WI38 (cell line): ENCODE results near the gene MIX23.

Source experiments
- H3K4me3 ChIP-seq: 2 replicates; pipeline ENCODE4 v1.5.1; 2011; ENCODE audit warnings: low read depth, mild to moderate bottlenecking, control low read depth, low read length
- CTCF ChIP-seq: IDR thresholded peaks from 2 replicates; pipeline ENCODE4 v1.5.1; 2012; ENCODE audit warnings: low read depth, mild to moderate bottlenecking, control low read depth, low read length

MIX23 gene

GRCh38 chr3:122353893-122354401 is 29.1 kb downstream of the MIX23 start:
- H3K4me3 ChIP-seq, result no peak overlapping the region
- no peak for TF ChIP-seq CTCF

- no peak for TF ChIP-seq CTCF
- no peak overlapping the region for H3K4me3 ChIP-seq
Observed at GRCh38 chr3:122353215-122353614, 29.8 kb downstream of the MIX23 start.

GRCh38 chr3:122351612-122352011 is 31.4 kb downstream of the MIX23 start:
- H3K4me3 ChIP-seq, result no peak overlapping the region
- TF ChIP-seq CTCF, result no peak

GRCh38 chr3:122350814-122351418 is 32.1 kb downstream of the MIX23 start:
- H3K4me3 ChIP-seq, result no peak overlapping the region
- no peak for TF ChIP-seq CTCF

GRCh38 chr3:122349171-122349570 is 33.9 kb downstream of the MIX23 start:
- no peak overlapping the region for H3K4me3 ChIP-seq
- no peak for TF ChIP-seq CTCF

- no peak overlapping the region for H3K4me3 ChIP-seq
- no peak for TF ChIP-seq CTCF
Observed at GRCh38 chr3:122343654-122344053, 39.4 kb downstream of the MIX23 start.

GRCh38 chr3:122342803-122343202 is 40.2 kb downstream of the MIX23 start:
- no peak for TF ChIP-seq CTCF
- no peak overlapping the region for H3K4me3 ChIP-seq
